ENCODE results near the gene XDH.

The XDH gene

GRCh38 chr2:31384351-31384750 lies 30.2 kb downstream of the XDH start:
- H3K36me3 ChIP-seq (ENCODE audit: insufficient read depth, low read length): no peaks in the 10 kb centered on the region
- H3K79me2 ChIP-seq (ENCODE audit: control insufficient read depth, insufficient read depth, low read length, unreplicated experiment): no peaks in the 10 kb centered on the region
- no peak overlapping the region for H2AFZ ChIP-seq (ENCODE audit: low read length, unreplicated experiment)
- H3K4me3 ChIP-seq (ENCODE audit: low read depth, low read length): peak overlapping the region; percentile 22; the same call in 1 of the 2 replicates
- H3K4me1 ChIP-seq (ENCODE audit: control insufficient read depth, insufficient read depth, low read length, unreplicated experiment): peaks cover 34% of the 10 kb centered on the region
- H3K27ac ChIP-seq (ENCODE audit: low read depth, low read length): peak overlapping the region; percentile 99
- H3K27me3 ChIP-seq (ENCODE audit: insufficient read depth, low read length): no peaks in the 10 kb centered on the region

- Histone ChIP-seq H3K79me2 (ENCODE audit: control insufficient read depth, insufficient read depth, low read length, unreplicated experiment) (no peaks in the 10 kb centered on the region), H2AFZ (ENCODE audit: low read length, unreplicated experiment) (no peak overlapping the region), H3K36me3 (ENCODE audit: insufficient read depth, low read length) (no peaks in the 10 kb centered on the region), H3K4me3 (ENCODE audit: low read depth, low read length) (no peak overlapping the region), H3K4me1 (ENCODE audit: control insufficient read depth, insufficient read depth, low read length, unreplicated experiment) (peaks cover 34% of the 10 kb centered on the region), H3K27ac (ENCODE audit: low read depth, low read length) (peak overlapping the region; percentile 99), H3K27me3 (ENCODE audit: insufficient read depth, low read length) (no peaks in the 10 kb centered on the region)
Observed at GRCh38 chr2:31383471-31384153, 30.9 kb downstream of the XDH start.

GRCh38 chr2:31382452-31383120 lies 32.0 kb downstream of the XDH start:
- H2AFZ ChIP-seq (ENCODE audit: low read length, unreplicated experiment): no peak overlapping the region
- no peaks in the 10 kb centered on the region for H3K79me2 ChIP-seq (ENCODE audit: control insufficient read depth, insufficient read depth, low read length, unreplicated experiment)
- H3K27me3 ChIP-seq (ENCODE audit: insufficient read depth, low read length): no peaks in the 10 kb centered on the region
- H3K36me3 ChIP-seq (ENCODE audit: insufficient read depth, low read length): no peaks in the 10 kb centered on the region
- H3K4me3 ChIP-seq (ENCODE audit: low read depth, low read length): no peak overlapping the region
- H3K4me1 ChIP-seq (ENCODE audit: control insufficient read depth, insufficient read depth, low read length, unreplicated experiment): peaks cover 34% of the 10 kb centered on the region
- H3K27ac ChIP-seq (ENCODE audit: low read depth, low read length): no peak overlapping the region

GRCh38 chr2:31381601-31382000 lies 32.9 kb downstream of the XDH start:
- Histone ChIP-seq H2AFZ (ENCODE audit: low read length, unreplicated experiment) (no peak overlapping the region), H3K79me2 (ENCODE audit: control insufficient read depth, insufficient read depth, low read length, unreplicated experiment) (no peaks in the 10 kb centered on the region), H3K27ac (ENCODE audit: low read depth, low read length) (no peak overlapping the region), H3K27me3 (ENCODE audit: insufficient read depth, low read length) (no peaks in the 10 kb centered on the region), H3K4me1 (ENCODE audit: control insufficient read depth, insufficient read depth, low read length, unreplicated experiment) (peaks cover 34% of the 10 kb centered on the region), H3K4me3 (ENCODE audit: low read depth, low read length) (no peak overlapping the region), H3K36me3 (ENCODE audit: insufficient read depth, low read length) (no peaks in the 10 kb centered on the region)

DNA sequence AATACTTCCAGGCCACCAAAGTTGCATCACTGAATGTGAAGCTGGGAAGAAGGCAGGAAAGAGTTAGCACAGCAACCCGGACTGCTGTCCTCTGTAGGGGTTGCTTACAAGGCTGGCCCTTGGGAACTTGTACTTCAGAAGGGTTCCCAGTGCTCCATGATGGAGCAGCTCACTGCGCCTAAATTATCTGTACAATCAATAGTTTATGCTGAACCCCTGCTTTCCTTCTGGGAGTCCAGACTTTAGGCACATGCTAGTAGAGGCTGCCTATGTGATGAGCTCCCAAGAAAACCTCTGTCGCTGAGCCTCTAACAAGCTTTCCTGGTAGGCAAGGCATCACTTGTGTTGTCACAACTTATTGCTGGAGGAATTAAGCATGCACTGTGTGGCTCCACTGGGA lies 34.3 kb downstream of the XDH start:
- Histone ChIP-seq H3K27ac (ENCODE audit: low read depth, low read length) (no peak overlapping the region), H3K36me3 (ENCODE audit: insufficient read depth, low read length) (no peaks in the 10 kb centered on the region), H3K4me3 (ENCODE audit: low read depth, low read length) (no peak overlapping the region), H3K79me2 (ENCODE audit: control insufficient read depth, insufficient read depth, low read length, unreplicated experiment) (no peaks in the 10 kb centered on the region), H2AFZ (ENCODE audit: low read length, unreplicated experiment) (no peak overlapping the region), H3K27me3 (ENCODE audit: insufficient read depth, low read length) (no peaks in the 10 kb centered on the region), H3K4me1 (ENCODE audit: control insufficient read depth, insufficient read depth, low read length, unreplicated experiment) (peaks cover 30% of the 10 kb centered on the region)

- Histone ChIP-seq H2AFZ (ENCODE audit: low read length, unreplicated experiment) (no peak overlapping the region), H3K79me2 (ENCODE audit: control insufficient read depth, insufficient read depth, low read length, unreplicated experiment) (no peaks in the 10 kb centered on the region), H3K4me3 (ENCODE audit: low read depth, low read length) (no peak overlapping the region), H3K27me3 (ENCODE audit: insufficient read depth, low read length) (no peaks in the 10 kb centered on the region), H3K27ac (ENCODE audit: low read depth, low read length) (no peak overlapping the region), H3K36me3 (ENCODE audit: insufficient read depth, low read length) (no peaks in the 10 kb centered on the region), H3K4me1 (ENCODE audit: control insufficient read depth, insufficient read depth, low read length, unreplicated experiment) (peaks cover 26% of the 10 kb centered on the region)
Observed at GRCh38 chr2:31379747-31380146, 34.8 kb downstream of the XDH start.

DNA sequence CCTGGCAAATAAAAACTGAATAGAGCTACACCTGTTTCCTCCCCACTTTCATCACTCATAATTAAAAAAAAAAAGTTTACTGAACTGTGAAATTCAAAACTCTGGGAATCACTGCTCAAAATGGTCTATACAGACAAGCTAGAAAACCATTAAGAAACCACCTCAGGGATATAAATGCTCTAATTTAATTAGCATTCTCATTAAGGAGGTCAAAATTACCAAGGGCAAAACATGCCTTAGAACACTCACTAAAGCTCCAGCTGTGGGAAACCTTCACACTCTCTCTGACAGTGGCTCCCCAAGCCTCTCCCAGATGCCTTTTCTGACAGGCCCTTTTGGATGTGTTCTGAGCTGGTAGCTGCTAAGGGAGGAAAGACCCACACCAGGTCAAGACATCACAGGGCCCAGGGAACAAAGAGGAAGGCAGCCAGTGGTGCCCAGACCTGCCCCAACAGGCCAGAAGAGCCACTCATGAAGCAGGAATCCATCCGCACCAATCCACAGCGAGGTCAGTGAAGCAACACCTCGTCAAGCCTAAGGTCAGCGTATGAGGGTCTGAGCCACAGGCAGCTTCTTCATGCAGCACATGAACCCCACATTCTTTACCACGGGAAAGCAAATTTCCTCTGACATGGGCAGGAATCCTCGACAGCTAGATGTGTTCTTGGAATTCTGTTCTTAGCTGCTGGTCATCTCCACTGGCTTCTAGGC lies 35.6 kb downstream of the XDH start:
- Histone ChIP-seq H3K4me3 (ENCODE audit: low read depth, low read length) (no peak overlapping the region), H3K27me3 (ENCODE audit: insufficient read depth, low read length) (no peaks in the 10 kb centered on the region), H2AFZ (ENCODE audit: low read length, unreplicated experiment) (no peak overlapping the region), H3K36me3 (ENCODE audit: insufficient read depth, low read length) (no peaks in the 10 kb centered on the region), H3K27ac (ENCODE audit: low read depth, low read length) (no peak overlapping the region), H3K4me1 (ENCODE audit: control insufficient read depth, insufficient read depth, low read length, unreplicated experiment) (peaks cover 19% of the 10 kb centered on the region), H3K79me2 (ENCODE audit: control insufficient read depth, insufficient read depth, low read length, unreplicated experiment) (no peaks in the 10 kb centered on the region)

DNA sequence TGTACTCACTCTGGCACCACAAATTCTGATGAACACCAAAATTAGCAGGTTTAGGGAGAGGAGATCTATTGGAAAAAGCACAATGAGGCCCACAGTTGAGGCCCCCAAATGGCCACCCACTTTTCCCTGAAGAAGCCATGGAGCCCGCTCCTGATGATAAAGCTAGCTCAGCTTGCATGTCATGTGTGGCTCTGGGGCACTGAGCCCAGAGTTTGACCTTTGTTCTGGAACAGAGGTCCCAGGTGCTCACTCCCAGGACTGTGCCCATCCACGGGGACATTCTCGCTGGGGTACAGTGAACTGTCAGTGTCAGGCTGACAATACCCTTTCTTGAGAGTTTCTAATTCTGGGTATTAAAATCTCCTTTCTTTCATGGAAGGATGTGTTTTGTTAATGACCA lies 36.2 kb downstream of the XDH start:
- H3K79me2 ChIP-seq (ENCODE audit: control insufficient read depth, insufficient read depth, low read length, unreplicated experiment): no peaks in the 10 kb centered on the region
- no peak overlapping the region for H2AFZ ChIP-seq (ENCODE audit: low read length, unreplicated experiment)
- H3K4me3 ChIP-seq (ENCODE audit: low read depth, low read length): no peak overlapping the region
- H3K27ac ChIP-seq (ENCODE audit: low read depth, low read length): no peak overlapping the region
- peaks cover 13% of the 10 kb centered on the region for H3K4me1 ChIP-seq (ENCODE audit: control insufficient read depth, insufficient read depth, low read length, unreplicated experiment)
- no peaks in the 10 kb centered on the region for H3K36me3 ChIP-seq (ENCODE audit: insufficient read depth, low read length)
- no peaks in the 10 kb centered on the region for H3K27me3 ChIP-seq (ENCODE audit: insufficient read depth, low read length)

DNA sequence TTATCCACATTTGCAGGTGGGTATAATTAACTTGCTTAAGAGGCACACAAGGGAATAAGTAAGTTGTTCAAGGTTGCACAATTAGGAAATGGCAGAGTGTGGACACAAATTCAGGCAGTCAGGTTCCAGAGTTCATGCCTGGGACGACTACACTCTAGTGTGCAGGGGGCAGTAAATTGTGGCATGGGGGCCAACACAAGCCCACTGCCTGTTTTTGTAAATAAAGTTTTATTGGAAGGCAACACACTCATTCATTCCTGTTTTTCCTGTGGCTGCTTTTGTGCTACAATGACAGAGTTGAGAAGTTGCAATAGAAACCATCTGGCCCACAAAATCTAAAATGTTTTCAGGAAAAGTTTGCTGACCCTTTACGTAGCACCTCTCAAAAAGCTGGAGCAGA lies 41.4 kb downstream of the XDH start:
- Histone ChIP-seq H2AFZ (ENCODE audit: low read length, unreplicated experiment) (no peak overlapping the region), H3K79me2 (ENCODE audit: control insufficient read depth, insufficient read depth, low read length, unreplicated experiment) (no peaks in the 10 kb centered on the region), H3K27me3 (ENCODE audit: insufficient read depth, low read length) (no peaks in the 10 kb centered on the region), H3K27ac (ENCODE audit: low read depth, low read length) (no peak overlapping the region), H3K4me3 (ENCODE audit: low read depth, low read length) (no peak overlapping the region), H3K36me3 (ENCODE audit: insufficient read depth, low read length) (no peaks in the 10 kb centered on the region), H3K4me1 (ENCODE audit: control insufficient read depth, insufficient read depth, low read length, unreplicated experiment) (no peaks in the 10 kb centered on the region)

GRCh38 chr2:31372097-31372496 lies 42.4 kb downstream of the XDH start:
- H3K27me3 ChIP-seq (ENCODE audit: insufficient read depth, low read length): no peaks in the 10 kb centered on the region
- H2AFZ ChIP-seq (ENCODE audit: low read length, unreplicated experiment): no peak overlapping the region
- no peak overlapping the region for H3K27ac ChIP-seq (ENCODE audit: low read depth, low read length)
- no peaks in the 10 kb centered on the region for H3K36me3 ChIP-seq (ENCODE audit: insufficient read depth, low read length)
- H3K4me3 ChIP-seq (ENCODE audit: low read depth, low read length): no peak overlapping the region
- H3K79me2 ChIP-seq (ENCODE audit: control insufficient read depth, insufficient read depth, low read length, unreplicated experiment): no peaks in the 10 kb centered on the region
- H3K4me1 ChIP-seq (ENCODE audit: control insufficient read depth, insufficient read depth, low read length, unreplicated experiment): no peaks in the 10 kb centered on the region

GRCh38 chr2:31371691-31372090 lies 42.9 kb downstream of the XDH start:
- no peaks in the 10 kb centered on the region for H3K79me2 ChIP-seq (ENCODE audit: control insufficient read depth, insufficient read depth, low read length, unreplicated experiment)
- H3K36me3 ChIP-seq (ENCODE audit: insufficient read depth, low read length): no peaks in the 10 kb centered on the region
- H3K4me3 ChIP-seq (ENCODE audit: low read depth, low read length): no peak overlapping the region
- H3K27ac ChIP-seq (ENCODE audit: low read depth, low read length): no peak overlapping the region
- no peaks in the 10 kb centered on the region for H3K4me1 ChIP-seq (ENCODE audit: control insufficient read depth, insufficient read depth, low read length, unreplicated experiment)
- H3K27me3 ChIP-seq (ENCODE audit: insufficient read depth, low read length): no peaks in the 10 kb centered on the region
- H2AFZ ChIP-seq (ENCODE audit: low read length, unreplicated experiment): no peak overlapping the region
